Cardiac muscle cell (in vitro differentiated cells and primary cell): ENCODE measurements around the gene TMBIM4. TPM values are rescaled to one million over a fixed set of nuclear protein-coding genes. Genes with fewer than 3 reads are reported as not detected.

ENCODE experiments used
- DNase-seq, 2 donors: peaks; one replicate each; pipeline versions ENCODE4 v3.0.0 to v3.0.0-alpha.2; 2010 to 2017; ENCODE audit warnings: low read depth in 1 of 2, low spot score in 1 of 2
- H3K27ac ChIP-seq: fragments of 200-600 bp; sonication (generic); 2 replicates; pipeline ENCODE4 v1.5.1; 2016
- H3K27me3 ChIP-seq: fragments of 200-600 bp; sonication (generic); 2 replicates; pipeline ENCODE4 v1.6.0; 2016; ENCODE audit warnings: control low read depth
- H3K36me3 ChIP-seq: fragments of 200-600 bp; sonication (generic); 2 replicates; pipeline ENCODE4 v1.5.1; 2016; ENCODE audit warnings: control low read depth
- H3K4me1 ChIP-seq: fragments of 200-600 bp; sonication (generic); 2 replicates; pipeline ENCODE4 v1.8.1; 2017; ENCODE audit warnings: low read depth, mild to moderate bottlenecking, mixed run types
- H3K4me3 ChIP-seq: fragments of 200-600 bp; sonication (generic); 2 replicates; pipeline ENCODE4 v1.5.1; 2016; ENCODE audit warnings: mild to moderate bottlenecking
- H3K9me3 ChIP-seq: fragments of 200-600 bp; sonication (generic); 2 replicates; pipeline ENCODE4 v1.5.1; 2017; ENCODE audit warnings: low read depth, mild to moderate bottlenecking, control low read depth
- polyA plus RNA-seq: library from polyadenylated mRNA; unstranded; fragments of >200 nt; fragmentation: Nextera tagmentation; extraction: Ambion mirVana; gene quantifications from 2 replicates; pipeline ENCODE4 v1.2.1, GENCODE V29; 2016
- total RNA-seq: library from RNA; depleted of rRNA; stranded (reverse); fragments of >200 nt; gene quantifications from 2 replicates; pipeline ENCODE4 v1.2.3, GENCODE V29; 2016
- TF ChIP-seq, protein P1 (sequence below): IDR thresholded peaks from 2 replicates; pipeline ENCODE4 v1.5.1; 2012; ENCODE audit warnings: low read depth, mild to moderate bottlenecking, low read length

TMBIM4 gene
- total and polyA plus RNA-seq, 2 experiments from 2014 or later = 23.7 to 59.7 TPM

DNA sequence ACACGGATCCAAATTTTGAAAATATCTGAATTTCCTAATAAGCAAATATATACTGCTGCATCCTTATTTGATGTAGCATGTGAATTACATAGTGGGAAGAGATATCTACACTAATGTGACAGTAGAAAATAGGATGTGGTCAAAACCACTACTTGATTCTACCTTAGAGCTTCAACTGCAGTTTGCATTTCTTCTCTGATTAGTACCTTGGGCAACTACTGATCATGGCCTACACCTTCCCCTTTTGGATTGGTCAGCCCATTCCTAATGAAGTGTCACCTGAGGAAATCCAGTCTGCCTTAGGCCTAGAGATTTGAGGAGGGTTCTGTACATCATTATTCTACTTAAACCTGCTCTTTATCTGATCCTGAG lies 49.9 kb downstream of the TMBIM4 start:
- TF ChIP-seq, protein P1, sequence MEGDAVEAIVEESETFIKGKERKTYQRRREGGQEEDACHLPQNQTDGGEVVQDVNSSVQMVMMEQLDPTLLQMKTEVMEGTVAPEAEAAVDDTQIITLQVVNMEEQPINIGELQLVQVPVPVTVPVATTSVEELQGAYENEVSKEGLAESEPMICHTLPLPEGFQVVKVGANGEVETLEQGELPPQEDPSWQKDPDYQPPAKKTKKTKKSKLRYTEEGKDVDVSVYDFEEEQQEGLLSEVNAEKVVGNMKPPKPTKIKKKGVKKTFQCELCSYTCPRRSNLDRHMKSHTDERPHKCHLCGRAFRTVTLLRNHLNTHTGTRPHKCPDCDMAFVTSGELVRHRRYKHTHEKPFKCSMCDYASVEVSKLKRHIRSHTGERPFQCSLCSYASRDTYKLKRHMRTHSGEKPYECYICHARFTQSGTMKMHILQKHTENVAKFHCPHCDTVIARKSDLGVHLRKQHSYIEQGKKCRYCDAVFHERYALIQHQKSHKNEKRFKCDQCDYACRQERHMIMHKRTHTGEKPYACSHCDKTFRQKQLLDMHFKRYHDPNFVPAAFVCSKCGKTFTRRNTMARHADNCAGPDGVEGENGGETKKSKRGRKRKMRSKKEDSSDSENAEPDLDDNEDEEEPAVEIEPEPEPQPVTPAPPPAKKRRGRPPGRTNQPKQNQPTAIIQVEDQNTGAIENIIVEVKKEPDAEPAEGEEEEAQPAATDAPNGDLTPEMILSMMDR = no peak
- DNase-seq = no peak

DNA sequence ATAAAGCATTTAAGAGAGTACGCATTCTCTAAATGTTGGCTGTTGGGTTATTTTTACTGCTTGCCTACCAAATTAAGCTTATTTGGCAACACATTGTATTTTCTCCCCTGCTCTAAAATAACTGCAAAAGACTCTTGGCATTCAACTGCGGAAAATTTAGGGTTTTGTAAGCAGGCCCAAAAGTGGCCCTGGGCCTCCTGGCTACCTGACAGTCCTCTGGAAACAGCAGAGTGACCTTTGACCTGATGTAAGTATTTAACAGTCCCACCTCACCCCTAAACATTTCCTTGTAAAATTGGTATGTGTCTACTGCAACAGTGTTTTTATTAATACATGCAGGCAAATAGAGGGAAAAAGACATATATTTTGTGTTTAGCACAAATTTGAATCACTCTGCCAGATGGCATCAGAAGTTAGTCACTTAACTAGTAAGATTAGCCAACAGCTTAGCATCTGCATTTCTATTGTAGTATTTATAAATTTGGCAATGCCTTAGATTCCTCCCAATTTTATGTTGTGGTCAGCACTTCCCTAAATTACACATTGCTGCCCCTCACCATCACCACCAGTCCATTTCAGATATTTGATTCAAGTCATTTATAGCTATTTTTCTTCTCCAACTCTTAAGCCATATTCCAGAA lies 50.4 kb downstream of the TMBIM4 start:
- TF ChIP-seq, protein P1 = no peak
- DNase-seq = no peak
- peaks cover 12% of the 10 kb centered on the region for H3K36me3 ChIP-seq
- no peaks in the 10 kb centered on the region for H3K4me1 ChIP-seq
- no peak overlapping the region for H3K4me3 ChIP-seq
- H3K27ac ChIP-seq = no peak overlapping the region
- no peaks in the 10 kb centered on the region for H3K27me3 ChIP-seq
- H3K9me3 ChIP-seq = no peaks in the 10 kb centered on the region

More for the DNA sequence above, 49.9 kb downstream of the TMBIM4 start:
- Histone ChIP-seq H3K4me1 (no peaks in the 10 kb centered on the region), H3K27ac (no peak overlapping the region), H3K9me3 (no peaks in the 10 kb centered on the region), H3K27me3 (no peaks in the 10 kb centered on the region), H3K36me3 (peaks cover 17% of the 10 kb centered on the region), H3K4me3 (no peak overlapping the region)

DNA sequence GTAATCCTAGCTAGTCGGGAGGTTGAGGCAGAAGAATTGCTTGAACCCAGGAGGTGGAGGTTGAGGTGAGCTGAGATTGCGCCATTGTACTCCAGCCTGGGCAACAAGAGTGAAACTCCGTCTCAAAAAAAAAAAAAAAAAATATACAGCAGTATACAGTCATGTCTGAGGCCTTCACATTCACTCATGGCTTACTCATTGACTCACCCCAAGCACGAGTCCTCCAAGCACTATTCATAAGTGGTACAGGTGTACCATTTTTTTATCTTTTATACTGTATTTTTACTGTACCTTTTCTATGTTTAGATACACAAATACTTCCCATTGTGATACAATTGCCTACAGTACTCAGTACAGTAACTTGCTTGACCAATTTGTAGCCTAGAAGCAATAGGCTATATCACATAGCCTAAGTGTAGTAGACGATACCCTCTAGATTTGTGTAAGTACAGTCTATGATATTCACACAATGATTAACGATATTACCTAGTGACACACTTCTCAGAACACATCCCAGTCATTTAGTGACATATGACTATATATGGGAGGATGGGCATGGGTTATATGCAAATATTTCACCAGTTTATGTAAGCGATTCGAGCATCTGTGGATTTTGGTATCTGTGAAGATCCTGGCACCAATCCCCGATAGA lies 51.4 kb downstream of the TMBIM4 start:
- TF ChIP-seq, protein P1 = no peak
- Histone ChIP-seq H3K27ac (no peak overlapping the region), H3K4me1 (no peaks in the 10 kb centered on the region), H3K4me3 (no peak overlapping the region), H3K27me3 (no peaks in the 10 kb centered on the region), H3K36me3 (peaks cover 6% of the 10 kb centered on the region), H3K9me3 (no peaks in the 10 kb centered on the region)
- DNase-seq = no peak

DNA sequence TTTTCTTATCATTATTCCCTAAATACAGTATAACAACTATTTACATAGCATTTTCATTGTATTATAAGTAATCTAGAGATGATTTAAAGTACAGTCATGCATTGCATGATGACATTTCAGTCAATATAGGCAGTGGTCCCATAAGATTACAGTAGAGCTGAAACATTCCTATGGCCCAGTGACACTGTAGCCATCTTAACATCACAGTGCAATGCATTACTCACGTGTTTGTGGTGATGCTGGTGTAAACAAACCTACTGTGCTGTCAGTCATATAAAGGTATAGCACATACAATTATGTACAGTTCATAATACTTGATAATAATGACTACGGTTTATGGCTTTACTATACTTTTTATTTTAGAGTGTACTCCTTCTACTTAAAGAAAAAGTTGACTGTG lies 52.6 kb downstream of the TMBIM4 start:
- Histone ChIP-seq H3K4me1 (no peaks in the 10 kb centered on the region), H3K36me3 (peaks cover 4% of the 10 kb centered on the region), H3K27me3 (no peaks in the 10 kb centered on the region), H3K27ac (no peak overlapping the region), H3K9me3 (no peaks in the 10 kb centered on the region), H3K4me3 (no peak overlapping the region)
- TF ChIP-seq, protein P1 = no peak
- no peak for DNase-seq

DNA sequence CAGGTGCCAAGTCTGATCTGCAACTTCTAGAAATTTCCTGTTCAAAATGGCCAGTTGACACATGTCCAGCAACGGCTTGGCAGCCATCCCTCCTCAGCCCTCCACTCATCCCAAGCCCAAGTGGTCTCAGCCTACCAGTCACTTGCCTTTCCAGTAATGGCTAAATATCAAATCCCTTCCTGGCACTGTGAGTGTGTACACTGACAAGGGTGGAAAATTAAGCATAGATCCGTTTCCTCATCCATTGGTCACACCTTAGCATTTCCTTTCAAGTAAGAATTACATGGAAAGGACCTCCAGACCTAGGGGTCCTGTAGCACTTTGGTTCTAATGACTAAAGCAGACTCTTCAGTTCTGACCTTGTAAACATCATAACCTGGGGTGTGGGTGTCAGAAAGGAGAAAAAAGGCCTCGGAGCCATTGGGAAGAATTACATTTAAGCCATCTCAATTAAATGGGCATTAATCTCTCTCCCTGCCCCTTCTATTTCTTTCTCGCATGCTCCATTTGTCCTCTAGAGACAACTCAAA lies 54.7 kb downstream of the TMBIM4 start:
- no peak overlapping the region for H3K4me3 ChIP-seq
- H3K27me3 ChIP-seq = no peaks in the 10 kb centered on the region
- H3K36me3 ChIP-seq = no peaks in the 10 kb centered on the region
- no peaks in the 10 kb centered on the region for H3K9me3 ChIP-seq
- H3K27ac ChIP-seq = no peak overlapping the region
- TF ChIP-seq, protein P1 = no peak
- DNase-seq = no peak
- no peaks in the 10 kb centered on the region for H3K4me1 ChIP-seq
